B cell (primary cell): ENCODE data around the gene DCDC1. TPM values are rescaled to one million over a fixed set of nuclear protein-coding genes. Genes with fewer than 3 reads are reported as not detected.

Source experiments
- ATAC-seq: fragments of 200-7000 bp; cut with Tn5 transposase; one replicate; pipeline ENCODE4 v1.10.0; 2021; ENCODE audit warnings: low read depth, mild to moderate bottlenecking, moderate number of reproducible peaks, moderate library complexity
- CTCF ChIA-PET: fragments of 350-600 bp; sonication (Branson Sonifier 250); formaldehyde crosslinking; loops from one replicate; lab custom pipeline; 2021; ENCODE audit warnings: antibody characterized with exemption, inconsistent platforms; lab: Charles Lee
- POLR2A ChIA-PET: fragments of 350-600 bp; sonication (Branson Sonifier 250); formaldehyde crosslinking; loops from one replicate; lab custom pipeline; 2021; ENCODE audit warnings: antibody characterized with exemption; lab: Charles Lee
- DNase-seq: peaks from one replicate; pipeline ENCODE4 v3.0.0; 2013
- H2AFZ ChIP-seq: 2 replicates; pipeline ENCODE4 v1.6.1; 2012; ENCODE audit warnings: mild to moderate bottlenecking, low read depth, low read length; ENCODE audit not compliant: insufficient read depth, poor library complexity, severe bottlenecking
- H3K27ac ChIP-seq, 2 donors: 1 replicate in 1 of 2; 2 replicates in 1 of 2; pipeline ENCODE4 v1.5.1; 2012 to 2013; ENCODE audit warnings: low read length in 2 of 2, mild to moderate bottlenecking in 2 of 2, moderate library complexity in 1 of 2
- H3K27me3 ChIP-seq, 4 experiments: fragments of 200-600 bp in 1 of 4; sonication (generic) in 1 of 4; replicated peaks in 1 of 4; 1 replicate in 2 of 4; 2 replicates in 2 of 4; pipeline versions ENCODE4 v1.6.1 to v1.7.0; 2013 to 2016; ENCODE audit warnings: low read length in 3 of 4, mild to moderate bottlenecking in 2 of 4, mixed read lengths in 1 of 4, moderate library complexity in 1 of 4; ENCODE audit not compliant: insufficient read depth in 4 of 4, control insufficient read depth in 3 of 4; ENCODE audit errors: control extremely low read depth in 1 of 4
- H3K36me3 ChIP-seq, 2 experiments: replicated peaks in 1 of 2; 1 replicate in 1 of 2; 2 replicates in 1 of 2; pipeline versions ENCODE4 v1.6.1 to v1.7.1; 2013; ENCODE audit warnings: low read length in 1 of 2; ENCODE audit not compliant: insufficient read depth in 2 of 2, control insufficient read depth in 1 of 2; ENCODE audit errors: control extremely low read depth in 1 of 2, extremely low read depth in 1 of 2
- H3K4me1 ChIP-seq, 2 donors: fragments of 200-600 bp in 1 of 2; sonication (generic) in 1 of 2; 1 replicate in 1 of 2; 2 replicates in 1 of 2; pipeline versions ENCODE4 v1.5.1 to v1.6.1; 2013 to 2017; ENCODE audit warnings: low read length in 2 of 2; ENCODE audit not compliant: control insufficient read depth in 2 of 2, insufficient read depth in 2 of 2
- H3K4me2 ChIP-seq: replicated peaks from 2 replicates; pipeline ENCODE3; 2012; ENCODE audit warnings: mild to moderate bottlenecking, low read depth, low read length; ENCODE audit not compliant: poor library complexity, severe bottlenecking
- H3K4me3 ChIP-seq, 5 experiments: fragments of 200-600 bp in 1 of 5; sonication (generic) in 1 of 5; 1 replicate in 3 of 5; 2 replicates in 2 of 5; pipeline versions ENCODE4 v1.5.1 to v1.7.0; 2011 to 2016; ENCODE audit warnings: low read length in 4 of 5, mild to moderate bottlenecking in 4 of 5, low read depth in 2 of 5, control low read depth in 1 of 5, moderate library complexity in 1 of 5; ENCODE audit not compliant: insufficient read depth in 1 of 5; ENCODE audit errors: control extremely low read depth in 1 of 5, extremely low read depth in 1 of 5
- H3K79me2 ChIP-seq: fragments of 200-600 bp; sonication (generic); one replicate; pipeline ENCODE4 v1.6.0; 2016; ENCODE audit warnings: low read length; ENCODE audit not compliant: control insufficient read depth, insufficient read depth
- H3K9ac ChIP-seq: fragments of 200-600 bp; sonication (generic); 2 replicates; pipeline ENCODE4 v1.6.1; 2017; ENCODE audit warnings: mild to moderate bottlenecking, low read length, moderate library complexity
- H3K9me3 ChIP-seq, 3 donors: one replicate each; pipeline versions ENCODE4 v1.6.1 to v1.7.1; 2013; ENCODE audit warnings: low read length in 2 of 3; ENCODE audit not compliant: control insufficient read depth in 2 of 3, insufficient read depth in 1 of 3; ENCODE audit errors: control extremely low read depth in 1 of 3
- H4K20me1 ChIP-seq: 2 replicates; pipeline ENCODE4 v1.6.0; 2012; ENCODE audit warnings: mild to moderate bottlenecking, low read length; ENCODE audit not compliant: insufficient read depth, control insufficient read depth, poor library complexity, severe bottlenecking
- H3K27ac Mint-ChIP-seq: one replicate; pipeline ENCODE4 v1.8.0; 2021; ENCODE audit warnings: mixed read lengths
- H3K27me3 Mint-ChIP-seq: one replicate; pipeline ENCODE4 v1.8.0; 2021; ENCODE audit warnings: mixed read lengths
- H3K4me1 Mint-ChIP-seq: one replicate; pipeline ENCODE4 v1.8.0; 2021; ENCODE audit warnings: mixed read lengths
- H3K4me3 Mint-ChIP-seq: one replicate; pipeline ENCODE4 v1.8.0; 2021; ENCODE audit warnings: mixed read lengths
- H3K9me3 Mint-ChIP-seq: one replicate; pipeline ENCODE4 v1.8.0; 2022; ENCODE audit warnings: mixed read lengths; ENCODE audit not compliant: insufficient read depth
- EZH2 ChIP-seq: IDR thresholded peaks from 2 replicates; pipeline ENCODE4 v1.6.1; 2012; ENCODE audit warnings: borderline replicate concordance, low read depth, mild to moderate bottlenecking, moderate library complexity, low read length; ENCODE audit not compliant: insufficient read depth, poor library complexity, severe bottlenecking
- whole genome bisulfite sequencing: methylation state at CpG from one replicate; pipeline ENCODE4 v1.1.5; 2013; ENCODE audit warnings: missing lambda C conversion rate; ENCODE audit not compliant: insufficient coverage; 5-methylcytosine and 5-hydroxymethylcytosine counted together
- intact Hi-C: fragments of 100-400 bp; cut with micrococcal nuclease; formaldehyde crosslinking; loops from one replicate; pipeline ENCODE4 v1.10.0; 2022
- polyA plus RNA-seq: library from polyadenylated mRNA; depleted of rRNA; stranded (reverse); fragments of >200 nt; gene quantifications from 2 replicates; pipeline ENCODE4 v1.2.3, GENCODE V29; 2012
- total RNA-seq, 2 donors: library from RNA; stranded (reverse); fragments of 120-200 nt in 1 of 2; gene quantifications; 1 replicate in 1 of 2; 2 replicates in 1 of 2; pipeline versions ENCODE4 v1.2.3 to v1.2.4, GENCODE V29; 2013 to 2022
- TF ChIP-seq, protein P1 (sequence below): fragments of 200-600 bp; IDR thresholded peaks from one replicate; pipeline ENCODE4 v1.8.0; 2022; ENCODE audit warnings: antibody characterized with exemption, mild to moderate bottlenecking

DCDC1 gene
- total and polyA plus RNA-seq, 2 donors (not counting 1 experiment from before 2014, with no cell fraction given): not detected

DNA sequence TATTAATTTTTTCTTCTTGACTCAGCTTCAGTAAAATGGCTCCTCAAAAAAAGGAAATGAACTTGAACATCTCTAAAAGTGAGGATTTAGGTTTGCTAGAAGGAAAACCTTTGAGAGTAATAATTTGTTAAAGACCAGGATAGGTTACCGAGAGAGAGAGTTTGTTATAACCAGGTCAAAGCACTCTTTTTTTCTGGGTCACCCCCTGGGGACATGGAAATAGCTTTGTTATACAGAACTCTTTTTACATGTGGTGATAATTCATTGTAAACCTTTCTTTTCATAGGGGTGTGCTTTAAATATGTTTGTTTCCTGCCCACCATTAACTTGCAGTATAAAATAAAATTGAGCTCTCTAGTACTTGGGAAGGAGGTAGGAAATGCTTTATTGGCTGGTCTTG is 47.8 kb upstream of the DCDC1 start:
- no peak overlapping the region for H3K4me3 Mint-ChIP-seq
- no peaks in the 10 kb centered on the region for H3K27me3 Mint-ChIP-seq
- CTCF ChIA-PET: interaction anchor here (2.3 kb wide), 1 partner anchor 19 kb away, joined by 8 read pairs; no protein-coding TSS in a partner anchor
- TF ChIP-seq EZH2: no peak
- TF ChIP-seq, protein P1, sequence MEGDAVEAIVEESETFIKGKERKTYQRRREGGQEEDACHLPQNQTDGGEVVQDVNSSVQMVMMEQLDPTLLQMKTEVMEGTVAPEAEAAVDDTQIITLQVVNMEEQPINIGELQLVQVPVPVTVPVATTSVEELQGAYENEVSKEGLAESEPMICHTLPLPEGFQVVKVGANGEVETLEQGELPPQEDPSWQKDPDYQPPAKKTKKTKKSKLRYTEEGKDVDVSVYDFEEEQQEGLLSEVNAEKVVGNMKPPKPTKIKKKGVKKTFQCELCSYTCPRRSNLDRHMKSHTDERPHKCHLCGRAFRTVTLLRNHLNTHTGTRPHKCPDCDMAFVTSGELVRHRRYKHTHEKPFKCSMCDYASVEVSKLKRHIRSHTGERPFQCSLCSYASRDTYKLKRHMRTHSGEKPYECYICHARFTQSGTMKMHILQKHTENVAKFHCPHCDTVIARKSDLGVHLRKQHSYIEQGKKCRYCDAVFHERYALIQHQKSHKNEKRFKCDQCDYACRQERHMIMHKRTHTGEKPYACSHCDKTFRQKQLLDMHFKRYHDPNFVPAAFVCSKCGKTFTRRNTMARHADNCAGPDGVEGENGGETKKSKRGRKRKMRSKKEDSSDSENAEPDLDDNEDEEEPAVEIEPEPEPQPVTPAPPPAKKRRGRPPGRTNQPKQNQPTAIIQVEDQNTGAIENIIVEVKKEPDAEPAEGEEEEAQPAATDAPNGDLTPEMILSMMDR: no peak
- Histone ChIP-seq H3K9me3 (no peaks in the 10 kb centered on the region), H2AFZ (no peak overlapping the region), H3K79me2 (no peaks in the 10 kb centered on the region), H3K27ac (no peak overlapping the region), H3K4me3 (no peak overlapping the region), H3K4me1 (no peaks in the 10 kb centered on the region), H4K20me1 (no peaks in the 10 kb centered on the region), H3K27me3 (no peaks in the 10 kb centered on the region), H3K36me3 (peaks cover 0 to 9% of the 10 kb centered on the region in 2 experiments), H3K4me2 (no peak overlapping the region), H3K9ac (no peak overlapping the region)
- H3K9me3 Mint-ChIP-seq: no peaks in the 10 kb centered on the region
- WGBS: 86% methylated on average over 1 of the region's 1 CpG
- no peak overlapping the region for H3K27ac Mint-ChIP-seq
- DNase-seq: no peak
- ATAC-seq: no peak
- intact Hi-C loops: no loop called here
- no peaks in the 10 kb centered on the region for H3K4me1 Mint-ChIP-seq
- POLR2A ChIA-PET: interaction anchor here (0.5 kb wide), 1 partner anchor 11 kb away, joined by 5 read pairs; no protein-coding TSS in a partner anchor

DNA sequence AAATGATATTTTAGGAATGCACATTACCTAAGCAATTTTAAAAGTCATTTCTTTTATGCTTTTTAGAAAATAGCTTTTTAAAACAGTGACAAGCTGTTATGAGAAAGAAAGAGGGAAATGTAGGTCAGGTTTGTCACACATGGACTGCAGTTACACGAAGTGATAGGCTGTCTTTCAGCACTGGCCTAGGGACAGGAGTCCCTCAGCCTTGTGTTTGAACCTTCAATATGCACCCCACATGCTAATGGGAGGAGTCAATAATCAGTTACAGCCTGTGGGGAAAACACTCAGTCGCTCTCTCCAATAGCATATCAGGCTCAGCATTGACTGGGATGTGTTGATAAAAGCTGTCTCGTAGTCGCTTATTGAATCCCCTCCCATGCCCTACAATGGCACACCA is 45.9 kb upstream of the DCDC1 start:
- ChIA-PET CTCF (interaction anchor here (2.3 kb wide), 1 partner anchor 17 kb away, joined by 8 read pairs; no protein-coding TSS in a partner anchor), POLR2A (no interaction called here)
- H3K4me3 Mint-ChIP-seq: no peak overlapping the region
- Histone ChIP-seq H3K27me3 (no peaks in the 10 kb centered on the region), H3K27ac (no peak overlapping the region), H3K4me1 (no peaks in the 10 kb centered on the region), H3K4me2 (no peak overlapping the region), H2AFZ (no peak overlapping the region), H3K4me3 (no peak overlapping the region), H4K20me1 (no peaks in the 10 kb centered on the region), H3K36me3 (peaks cover 0 to 9% of the 10 kb centered on the region in 2 experiments), H3K9me3 (no peaks in the 10 kb centered on the region), H3K9ac (no peak overlapping the region), H3K79me2 (no peaks in the 10 kb centered on the region)
- 100% methylated on average over 1 of the region's 4 CpGs for WGBS
- H3K27me3 Mint-ChIP-seq: no peaks in the 10 kb centered on the region
- no peak for ATAC-seq
- intact Hi-C loops: no loop called here
- no peak overlapping the region for H3K27ac Mint-ChIP-seq
- DNase-seq: no peak
- no peak for TF ChIP-seq EZH2
- TF ChIP-seq, protein P1: no peak
- no peaks in the 10 kb centered on the region for H3K9me3 Mint-ChIP-seq
- no peaks in the 10 kb centered on the region for H3K4me1 Mint-ChIP-seq
